Measurements from ENCODE around the gene MLH3.

DNA sequence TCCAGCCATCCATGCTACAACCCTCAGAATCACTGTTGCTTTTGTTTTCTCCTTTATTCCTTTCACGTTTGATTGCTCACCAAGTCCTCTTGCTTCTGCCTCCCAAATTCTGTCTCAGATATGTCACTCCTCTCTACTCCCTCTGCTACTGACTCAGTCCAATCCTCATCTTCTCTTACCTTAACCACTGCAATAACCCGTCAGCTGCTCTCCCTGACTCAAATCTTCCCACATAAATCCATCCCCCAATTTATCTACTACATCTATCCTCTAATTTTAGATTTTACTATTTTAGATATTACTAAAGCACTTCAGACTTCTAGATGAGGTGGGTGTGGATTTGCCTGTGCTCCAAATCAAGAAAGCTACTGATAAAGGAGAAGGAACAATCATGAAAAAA, 25.4 kb downstream of the MLH3 start:
- TF ChIP-seq, protein P1, sequence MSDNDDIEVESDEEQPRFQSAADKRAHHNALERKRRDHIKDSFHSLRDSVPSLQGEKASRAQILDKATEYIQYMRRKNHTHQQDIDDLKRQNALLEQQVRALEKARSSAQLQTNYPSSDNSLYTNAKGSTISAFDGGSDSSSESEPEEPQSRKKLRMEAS (IDR thresholded peaks at IDR 0.05; ENCODE audit: low read depth) = no peak
- TF ChIP-seq, protein P2, sequence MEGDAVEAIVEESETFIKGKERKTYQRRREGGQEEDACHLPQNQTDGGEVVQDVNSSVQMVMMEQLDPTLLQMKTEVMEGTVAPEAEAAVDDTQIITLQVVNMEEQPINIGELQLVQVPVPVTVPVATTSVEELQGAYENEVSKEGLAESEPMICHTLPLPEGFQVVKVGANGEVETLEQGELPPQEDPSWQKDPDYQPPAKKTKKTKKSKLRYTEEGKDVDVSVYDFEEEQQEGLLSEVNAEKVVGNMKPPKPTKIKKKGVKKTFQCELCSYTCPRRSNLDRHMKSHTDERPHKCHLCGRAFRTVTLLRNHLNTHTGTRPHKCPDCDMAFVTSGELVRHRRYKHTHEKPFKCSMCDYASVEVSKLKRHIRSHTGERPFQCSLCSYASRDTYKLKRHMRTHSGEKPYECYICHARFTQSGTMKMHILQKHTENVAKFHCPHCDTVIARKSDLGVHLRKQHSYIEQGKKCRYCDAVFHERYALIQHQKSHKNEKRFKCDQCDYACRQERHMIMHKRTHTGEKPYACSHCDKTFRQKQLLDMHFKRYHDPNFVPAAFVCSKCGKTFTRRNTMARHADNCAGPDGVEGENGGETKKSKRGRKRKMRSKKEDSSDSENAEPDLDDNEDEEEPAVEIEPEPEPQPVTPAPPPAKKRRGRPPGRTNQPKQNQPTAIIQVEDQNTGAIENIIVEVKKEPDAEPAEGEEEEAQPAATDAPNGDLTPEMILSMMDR (IDR thresholded peaks at IDR 0.05) = no peak
- TF ChIP-seq EP300 (IDR thresholded peaks at IDR 0.05; ENCODE audit: borderline replicate concordance in 1 of 2, low read depth in 1 of 2, low read length in 1 of 2) (no peak), USF2 (IDR thresholded peaks at IDR 0.05; ENCODE audit: borderline replicate concordance, low read depth, low read length) (no peak), POLR2AphosphoS5 (IDR thresholded peaks at IDR 0.05; ENCODE audit: low read depth, low read length) (no peak), MEF2A (IDR thresholded peaks at IDR 0.05; ENCODE audit: borderline replicate concordance, low read depth) (no peak)
- TF ChIP-seq, protein P3, sequence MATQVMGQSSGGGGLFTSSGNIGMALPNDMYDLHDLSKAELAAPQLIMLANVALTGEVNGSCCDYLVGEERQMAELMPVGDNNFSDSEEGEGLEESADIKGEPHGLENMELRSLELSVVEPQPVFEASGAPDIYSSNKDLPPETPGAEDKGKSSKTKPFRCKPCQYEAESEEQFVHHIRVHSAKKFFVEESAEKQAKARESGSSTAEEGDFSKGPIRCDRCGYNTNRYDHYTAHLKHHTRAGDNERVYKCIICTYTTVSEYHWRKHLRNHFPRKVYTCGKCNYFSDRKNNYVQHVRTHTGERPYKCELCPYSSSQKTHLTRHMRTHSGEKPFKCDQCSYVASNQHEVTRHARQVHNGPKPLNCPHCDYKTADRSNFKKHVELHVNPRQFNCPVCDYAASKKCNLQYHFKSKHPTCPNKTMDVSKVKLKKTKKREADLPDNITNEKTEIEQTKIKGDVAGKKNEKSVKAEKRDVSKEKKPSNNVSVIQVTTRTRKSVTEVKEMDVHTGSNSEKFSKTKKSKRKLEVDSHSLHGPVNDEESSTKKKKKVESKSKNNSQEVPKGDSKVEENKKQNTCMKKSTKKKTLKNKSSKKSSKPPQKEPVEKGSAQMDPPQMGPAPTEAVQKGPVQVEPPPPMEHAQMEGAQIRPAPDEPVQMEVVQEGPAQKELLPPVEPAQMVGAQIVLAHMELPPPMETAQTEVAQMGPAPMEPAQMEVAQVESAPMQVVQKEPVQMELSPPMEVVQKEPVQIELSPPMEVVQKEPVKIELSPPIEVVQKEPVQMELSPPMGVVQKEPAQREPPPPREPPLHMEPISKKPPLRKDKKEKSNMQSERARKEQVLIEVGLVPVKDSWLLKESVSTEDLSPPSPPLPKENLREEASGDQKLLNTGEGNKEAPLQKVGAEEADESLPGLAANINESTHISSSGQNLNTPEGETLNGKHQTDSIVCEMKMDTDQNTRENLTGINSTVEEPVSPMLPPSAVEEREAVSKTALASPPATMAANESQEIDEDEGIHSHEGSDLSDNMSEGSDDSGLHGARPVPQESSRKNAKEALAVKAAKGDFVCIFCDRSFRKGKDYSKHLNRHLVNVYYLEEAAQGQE (IDR thresholded peaks at IDR 0.05; ENCODE audit: low read depth, low read length) = no peak

Data from SK-N-SH (cell line).